Measurements from ENCODE around the gene IL17RB. TPM values are rescaled to one million over a fixed set of nuclear protein-coding genes. Genes with fewer than 3 reads are reported as not detected.

Gene IL17RB
- total and polyA plus RNA-seq, 2 donors (not counting 1 experiment from before 2014, with no cell fraction given): 0.07 to 0.32 TPM

- Histone ChIP-seq H3K4me3 (ENCODE audit: control extremely low read depth in 1 of 5, extremely low read depth in 1 of 5, insufficient read depth in 1 of 5, low read depth in 2 of 5, low read length in 4 of 5) (no peak overlapping the region), H3K4me1 (ENCODE audit: control insufficient read depth in 2 of 2, insufficient read depth in 2 of 2, low read length in 2 of 2) (no peaks in the 10 kb centered on the region), H3K79me2 (ENCODE audit: control insufficient read depth, insufficient read depth, low read length) (no peaks in the 10 kb centered on the region), H3K36me3 (replicated peaks in 1 of 2; ENCODE audit: control extremely low read depth in 1 of 2, control insufficient read depth in 1 of 2, extremely low read depth in 1 of 2, insufficient read depth in 2 of 2, low read length in 1 of 2) (no peaks in the 10 kb centered on the region), H2AFZ (ENCODE audit: insufficient read depth, low read depth, low read length, poor library complexity, severe bottlenecking) (no peak overlapping the region), H3K27me3 (replicated peaks in 1 of 4; ENCODE audit: control extremely low read depth in 1 of 4, control insufficient read depth in 3 of 4, insufficient read depth in 4 of 4, low read length in 3 of 4) (peaks cover 0 to 2% (median 0%) of the 10 kb centered on the region in 4 experiments), H3K9me3 (ENCODE audit: control extremely low read depth in 1 of 3, control insufficient read depth in 2 of 3, insufficient read depth in 1 of 3, low read length in 2 of 3) (peaks cover 0 to 3% (median 0%) of the 10 kb centered on the region in 3 donors), H3K4me2 (replicated peaks; ENCODE audit: low read depth, low read length, poor library complexity, severe bottlenecking) (no peak overlapping the region), H4K20me1 (ENCODE audit: control insufficient read depth, insufficient read depth, low read length, poor library complexity, severe bottlenecking) (no peaks in the 10 kb centered on the region), H3K27ac (ENCODE audit: low read length in 2 of 2) (no peak overlapping the region), H3K9ac (ENCODE audit: low read length) (no peak overlapping the region)
- no peaks in the 10 kb centered on the region for H3K9me3 Mint-ChIP-seq (ENCODE audit: insufficient read depth)
- POLR2A ChIA-PET: no interaction called here
- TF ChIP-seq EZH2 (IDR thresholded peaks at IDR 0.05; ENCODE audit: borderline replicate concordance, insufficient read depth, low read depth, low read length, poor library complexity, severe bottlenecking): no peak
- ATAC-seq (ENCODE audit: low read depth): no peak
- no peak overlapping the region for H3K4me3 Mint-ChIP-seq
- 100% methylated on average over 2 of the region's 2 CpGs for WGBS (ENCODE audit: insufficient coverage)
- intact Hi-C loops (cut with micrococcal nuclease): no loop called here
- no peak for DNase-seq
- no peaks in the 10 kb centered on the region for H3K27me3 Mint-ChIP-seq
- H3K27ac Mint-ChIP-seq: no peak overlapping the region
- no peaks in the 10 kb centered on the region for H3K4me1 Mint-ChIP-seq
- CTCF ChIA-PET: no interaction called here
These were observed 16.8 kb upstream of the IL17RB start for GRCh38 chr3:53829605-53830004.

GRCh38 chr3:53830944-53831343 is 15.4 kb upstream of the IL17RB start:
- WGBS (ENCODE audit: insufficient coverage): 97% methylated on average over 6 of the region's 6 CpGs

More at GRCh38 chr3:53830944-53831343, 15.4 kb upstream of the IL17RB start:
- Mint-ChIP-seq H3K27me3 (no peaks in the 10 kb centered on the region), H3K4me1 (no peaks in the 10 kb centered on the region), H3K9me3 (ENCODE audit: insufficient read depth) (no peaks in the 10 kb centered on the region), H3K27ac (no peak overlapping the region), H3K4me3 (no peak overlapping the region)
- no peaks in the 10 kb centered on the region for H4K20me1 ChIP-seq (ENCODE audit: control insufficient read depth, insufficient read depth, low read length, poor library complexity, severe bottlenecking)
- no peak overlapping the region for H2AFZ ChIP-seq (ENCODE audit: insufficient read depth, low read depth, low read length, poor library complexity, severe bottlenecking)
- DNase-seq: no peak
- no peak overlapping the region for H3K4me3 ChIP-seq (ENCODE audit: control extremely low read depth in 1 of 5, extremely low read depth in 1 of 5, insufficient read depth in 1 of 5, low read depth in 2 of 5, low read length in 4 of 5)
- ATAC-seq (ENCODE audit: low read depth): no peak
- TF ChIP-seq CTCF (IDR thresholded peaks at IDR 0.05) (no peak), EZH2 (IDR thresholded peaks at IDR 0.05; ENCODE audit: borderline replicate concordance, insufficient read depth, low read depth, low read length, poor library complexity, severe bottlenecking) (no peak)
- intact Hi-C loops (cut with micrococcal nuclease): no loop called here
- no peaks in the 10 kb centered on the region for H3K79me2 ChIP-seq (ENCODE audit: control insufficient read depth, insufficient read depth, low read length)
- ChIA-PET POLR2A (no interaction called here), CTCF (no interaction called here)
- H3K27me3 ChIP-seq (replicated peaks in 1 of 4; ENCODE audit: control extremely low read depth in 1 of 4, control insufficient read depth in 3 of 4, insufficient read depth in 4 of 4, low read length in 3 of 4): no peaks in the 10 kb centered on the region
- H3K9me3 ChIP-seq (ENCODE audit: control extremely low read depth in 1 of 3, control insufficient read depth in 2 of 3, insufficient read depth in 1 of 3, low read length in 2 of 3): no peaks in the 10 kb centered on the region
- no peaks in the 10 kb centered on the region for H3K4me1 ChIP-seq (ENCODE audit: control insufficient read depth in 2 of 2, insufficient read depth in 2 of 2, low read length in 2 of 2)
- no peaks in the 10 kb centered on the region for H3K36me3 ChIP-seq (replicated peaks in 1 of 2; ENCODE audit: control extremely low read depth in 1 of 2, control insufficient read depth in 1 of 2, extremely low read depth in 1 of 2, insufficient read depth in 2 of 2, low read length in 1 of 2)
- no peak overlapping the region for H3K9ac ChIP-seq (ENCODE audit: low read length)
- H3K27ac ChIP-seq (ENCODE audit: low read length in 2 of 2): no peak overlapping the region
- no peak overlapping the region for H3K4me2 ChIP-seq (replicated peaks; ENCODE audit: low read depth, low read length, poor library complexity, severe bottlenecking)

Measured in B cell (primary cell).